AG04449 (cell line): ENCODE results near the gene SLC25A39.

Source experiments
- CTCF ChIA-PET: fragments of 350-600 bp; formaldehyde crosslinking; extraction: SDS; loops from one replicate; lab custom pipeline; 2021; ENCODE audit warnings: antibody characterized with exemption; lab: Yijun Ruan, JAX
- POLR2A ChIA-PET: fragments of 400-600, 350-600 bp; formaldehyde crosslinking; extraction: SDS; loops from one replicate; lab custom pipeline; 2020; ENCODE audit warnings: antibody characterized with exemption, inconsistent platforms; lab: Yijun Ruan, JAX
- DNase-seq: peaks from one replicate; pipeline ENCODE4 v3.0.0-alpha.2; 2010; ENCODE audit warnings: low read depth, low spot score
- H3K4me3 ChIP-seq: 2 replicates; pipeline ENCODE4 v1.5.1; 2011; ENCODE audit warnings: low read depth, mild to moderate bottlenecking, control low read depth, low read length
- TF ChIP-seq, protein P1 (sequence below): IDR thresholded peaks from one replicate; pipeline ENCODE4 v1.5.1; 2011; ENCODE audit warnings: mild to moderate bottlenecking, moderate library complexity, low read length, control low read depth, inconsistent platforms; ENCODE audit not compliant: insufficient read depth; ENCODE audit errors: missing control alignments

Gene SLC25A39

DNA sequence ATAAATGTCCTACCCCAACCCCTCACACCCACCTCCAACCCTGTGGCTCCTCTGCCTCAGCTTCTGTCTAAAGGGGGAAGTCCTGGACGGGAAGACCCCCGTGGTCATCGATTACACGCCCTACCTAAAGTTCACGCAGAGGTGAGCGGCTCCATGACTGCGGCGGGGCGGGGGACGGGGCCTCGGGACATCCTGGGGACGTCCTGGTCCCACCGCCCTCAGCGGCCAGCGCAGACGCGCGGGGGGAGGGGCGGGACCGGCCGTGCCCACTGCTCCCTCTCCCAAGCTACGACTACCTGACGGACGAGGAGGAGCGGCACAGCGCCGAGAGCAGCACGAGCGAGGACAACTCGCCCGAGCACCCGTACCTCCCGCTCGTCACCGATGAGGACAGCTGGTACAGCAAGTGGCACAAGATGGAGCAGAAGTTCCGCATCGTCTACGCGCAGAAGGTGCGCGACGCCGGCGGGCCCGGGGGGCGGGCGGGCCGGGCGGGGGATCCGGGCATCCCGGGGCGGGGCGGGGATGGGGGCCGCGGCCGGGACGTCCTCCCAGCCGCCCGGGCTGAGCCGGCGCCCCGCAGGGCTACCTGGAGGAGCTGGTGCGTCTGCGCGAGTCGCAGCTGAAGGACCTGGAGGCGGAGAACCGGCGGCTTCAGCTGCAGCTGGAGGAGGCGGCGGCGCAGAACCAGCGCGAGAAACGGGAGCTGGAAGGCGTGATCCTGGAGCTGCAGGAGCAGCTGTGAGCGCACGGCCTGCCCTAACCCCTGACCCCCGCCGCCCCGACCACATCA lies 9.6 kb downstream of the SLC25A39 start:
- ChIA-PET POLR2A (interaction anchor here (2.3 kb wide), 1 partner anchor 94 kb away, joined by 18 read pairs; no protein-coding TSS in a partner anchor), CTCF (interaction anchor here (1.1 to 3.0 kb wide), 4 partner anchors 48 to 105 kb away, joined by 3 to 12 read pairs (median 4); partner anchors contain the start of gene FAM171A2)
- TF ChIP-seq, protein P1, sequence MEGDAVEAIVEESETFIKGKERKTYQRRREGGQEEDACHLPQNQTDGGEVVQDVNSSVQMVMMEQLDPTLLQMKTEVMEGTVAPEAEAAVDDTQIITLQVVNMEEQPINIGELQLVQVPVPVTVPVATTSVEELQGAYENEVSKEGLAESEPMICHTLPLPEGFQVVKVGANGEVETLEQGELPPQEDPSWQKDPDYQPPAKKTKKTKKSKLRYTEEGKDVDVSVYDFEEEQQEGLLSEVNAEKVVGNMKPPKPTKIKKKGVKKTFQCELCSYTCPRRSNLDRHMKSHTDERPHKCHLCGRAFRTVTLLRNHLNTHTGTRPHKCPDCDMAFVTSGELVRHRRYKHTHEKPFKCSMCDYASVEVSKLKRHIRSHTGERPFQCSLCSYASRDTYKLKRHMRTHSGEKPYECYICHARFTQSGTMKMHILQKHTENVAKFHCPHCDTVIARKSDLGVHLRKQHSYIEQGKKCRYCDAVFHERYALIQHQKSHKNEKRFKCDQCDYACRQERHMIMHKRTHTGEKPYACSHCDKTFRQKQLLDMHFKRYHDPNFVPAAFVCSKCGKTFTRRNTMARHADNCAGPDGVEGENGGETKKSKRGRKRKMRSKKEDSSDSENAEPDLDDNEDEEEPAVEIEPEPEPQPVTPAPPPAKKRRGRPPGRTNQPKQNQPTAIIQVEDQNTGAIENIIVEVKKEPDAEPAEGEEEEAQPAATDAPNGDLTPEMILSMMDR: no peak
- H3K4me3 ChIP-seq: peak overlapping the region; percentile 43
- no peak for DNase-seq

DNA sequence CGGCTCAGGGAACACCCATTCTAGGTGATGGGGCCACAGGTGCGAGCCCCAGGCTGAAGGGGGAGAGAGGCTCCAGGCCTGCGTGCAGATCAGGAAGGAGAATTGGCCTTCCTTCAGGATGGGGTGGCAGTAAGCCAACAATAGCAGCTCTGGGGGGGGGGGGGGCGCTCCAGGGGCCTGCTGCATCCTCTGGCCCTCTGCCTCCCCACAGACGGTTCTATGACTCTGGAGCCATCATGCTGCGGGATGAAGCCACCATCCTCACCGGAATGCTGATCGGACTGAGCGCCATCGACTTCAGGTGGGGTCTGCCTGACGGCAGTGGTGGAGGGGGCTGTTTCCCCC lies 10.1 kb downstream of the SLC25A39 start:
- H3K4me3 ChIP-seq: no peak overlapping the region
- ChIA-PET POLR2A (interaction anchor here (0.6 kb wide), 1 partner anchor 92 kb away, joined by 3 read pairs; no protein-coding TSS in a partner anchor), CTCF (interaction anchor here (1.1 to 3.0 kb wide), 3 partner anchors 93 to 105 kb away, joined by 3 to 12 read pairs (median 4); no protein-coding TSS in a partner anchor)
- no peak for DNase-seq
- TF ChIP-seq, protein P1: no peak

DNA sequence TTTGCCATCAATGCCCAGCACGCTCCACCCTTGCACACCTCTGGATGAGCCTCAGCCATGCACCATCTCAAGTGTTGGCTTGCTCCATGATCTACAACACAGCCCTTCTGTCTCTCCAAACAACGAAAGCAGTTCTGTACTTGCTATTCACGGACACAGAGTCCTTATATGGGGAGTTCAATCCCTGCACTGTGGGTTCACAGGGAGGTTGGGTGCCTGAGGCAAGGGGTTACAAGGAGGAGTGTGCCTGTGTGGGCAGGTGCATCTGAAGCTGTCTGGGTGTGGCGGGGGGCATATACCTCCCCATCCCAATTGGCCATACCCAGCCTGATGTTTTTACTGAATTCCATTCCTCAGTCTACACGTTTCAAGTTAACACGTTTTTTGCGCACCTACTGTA lies 10.6 kb downstream of the SLC25A39 start:
- ChIA-PET CTCF (interaction anchor here (1.3 to 3.0 kb wide), 3 partner anchors 17 to 104 kb away, joined by 3 to 12 read pairs (median 3); no protein-coding TSS in a partner anchor), POLR2A (interaction anchor here (0.6 kb wide), 1 partner anchor 92 kb away, joined by 3 read pairs; no protein-coding TSS in a partner anchor)
- DNase-seq: no peak
- no peak overlapping the region for H3K4me3 ChIP-seq
- TF ChIP-seq, protein P1: no peak

DNA sequence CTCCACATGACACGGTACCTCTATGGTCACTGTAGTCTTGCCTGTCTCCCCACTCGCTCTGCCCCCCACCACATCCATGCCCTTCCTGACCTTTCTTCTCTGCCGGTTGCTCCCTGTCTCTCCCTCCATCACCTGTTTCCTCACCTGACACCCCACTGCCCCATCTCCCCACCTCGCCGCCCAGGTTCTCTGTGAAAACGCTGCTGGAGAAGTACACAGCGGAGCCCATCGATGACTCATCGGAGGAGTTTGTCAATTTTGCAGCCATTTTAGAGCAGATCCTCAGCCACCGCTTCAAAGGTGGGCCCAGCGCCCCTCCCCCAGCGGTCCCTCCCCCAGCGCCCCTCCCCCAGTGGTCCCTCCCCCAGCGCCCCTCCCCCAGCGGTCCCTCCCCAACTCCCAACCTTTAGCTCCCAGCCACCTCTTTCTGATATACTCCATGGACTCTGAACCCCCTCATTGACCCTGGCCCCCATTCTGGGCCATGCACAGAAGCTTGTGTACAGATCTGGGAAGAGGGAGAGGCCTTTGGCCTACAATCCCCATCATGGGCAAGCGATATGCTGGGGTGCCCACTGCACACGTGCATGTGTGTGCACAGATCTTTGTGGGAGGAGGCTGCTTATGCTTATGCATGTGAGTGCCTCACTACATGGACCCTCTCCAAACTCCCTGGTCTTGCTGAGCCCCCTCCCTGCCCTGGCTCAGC lies 12.1 kb downstream of the SLC25A39 start:
- no peak for DNase-seq
- H3K4me3 ChIP-seq: no peak overlapping the region
- POLR2A ChIA-PET: no interaction called here
- CTCF ChIA-PET: interaction anchor here (1.3 kb wide), 1 partner anchor 19 kb away, joined by 3 read pairs; no protein-coding TSS in a partner anchor
- TF ChIP-seq, protein P1: no peak

DNA sequence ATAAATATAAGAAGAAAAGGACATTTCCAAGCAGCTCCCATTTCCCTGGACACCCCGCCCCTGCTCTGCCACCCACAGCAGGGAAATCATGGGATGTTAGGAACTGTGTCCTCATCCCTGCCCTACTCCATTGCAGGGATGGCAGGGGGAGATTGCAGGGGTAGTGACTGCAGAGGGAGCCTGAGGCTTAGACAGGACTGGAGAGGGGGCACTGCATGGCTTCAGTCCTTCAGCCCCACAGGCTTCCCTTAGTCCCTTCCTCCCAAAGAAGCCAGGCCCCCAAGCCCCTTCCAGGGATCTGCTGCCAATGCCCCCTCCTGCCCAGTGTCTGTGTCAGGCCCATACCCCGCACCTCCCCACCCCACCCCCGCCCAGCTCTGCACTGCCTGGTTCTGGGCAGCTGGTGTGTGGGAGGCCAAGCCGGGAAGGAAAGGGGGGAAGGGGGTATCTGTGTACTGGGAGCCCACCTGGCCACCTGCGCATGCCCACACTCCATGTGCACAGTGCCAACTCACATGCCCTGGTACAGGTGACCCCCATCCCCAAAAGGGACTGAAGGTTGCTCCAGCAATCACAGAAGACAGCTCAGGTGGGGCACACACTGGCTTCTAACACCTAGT lies 13.0 kb downstream of the SLC25A39 start:
- POLR2A ChIA-PET: no interaction called here
- CTCF ChIA-PET: no interaction called here
- TF ChIP-seq, protein P1: no peak
- no peak for DNase-seq
- no peak overlapping the region for H3K4me3 ChIP-seq
